IMR-90 (cell line): ENCODE results near the gene GRIA3. TPM values are rescaled to one million over a fixed set of nuclear protein-coding genes. Genes with fewer than 3 reads are reported as not detected.

Experiments
- ATAC-seq: fragments of 200-7000 bp; cut with Tn5 transposase; 2 replicates; pipeline ENCODE4 v1.9.1; 2020; ENCODE audit warnings: low read depth, mild to moderate bottlenecking, moderate library complexity
- BruUV-seq: library from RNA; stranded (reverse); fragments of 400-500 nt; replicated peaks from 2 replicates; lab custom pipeline; 2021; lab: Mats Ljungman, UMichigan
- CTCF ChIA-PET: fragments of 300-600 bp; formaldehyde crosslinking; extraction: SDS; loops from one replicate; lab custom pipeline; 2021; ENCODE audit warnings: antibody characterized with exemption; lab: Yijun Ruan, JAX
- POLR2A ChIA-PET: fragments of 300-600 bp; sonication (Branson Sonifier 250); formaldehyde crosslinking; loops from one replicate; lab custom pipeline; 2022; ENCODE audit warnings: antibody characterized with exemption; ENCODE audit not compliant: unreplicated experiment; lab: Charles Lee
- DNase-seq: peaks from one replicate; pipeline ENCODE4 v3.0.0; 2013
- H2AFZ ChIP-seq: replicated peaks from 2 replicates; pipeline ENCODE3; 2013; ENCODE audit warnings: low read length, mild to moderate bottlenecking; ENCODE audit not compliant: poor library complexity
- H2AK5ac ChIP-seq: 2 replicates; pipeline ENCODE4 v1.6.1; 2013; ENCODE audit warnings: low read depth, low read length, inconsistent platforms
- H2AK9ac ChIP-seq: replicated peaks from 2 replicates; pipeline ENCODE3; 2013; ENCODE audit warnings: mild to moderate bottlenecking, low read depth, low read length, moderate library complexity; ENCODE audit not compliant: poor library complexity
- H2BK120ac ChIP-seq: 2 replicates; pipeline ENCODE4 v1.6.1; 2013; ENCODE audit warnings: low read depth, low read length, inconsistent platforms
- H2BK15ac ChIP-seq: 3 replicates; pipeline ENCODE4 v1.6.1; 2013; ENCODE audit warnings: low read depth, low read length, inconsistent platforms
- H2BK20ac ChIP-seq: 2 replicates; pipeline ENCODE4 v1.6.1; 2013; ENCODE audit warnings: low read depth, mild to moderate bottlenecking, inconsistent platforms, low read length, moderate library complexity
- H2BK5ac ChIP-seq: 2 replicates; pipeline ENCODE4 v1.6.1; 2013; ENCODE audit warnings: mild to moderate bottlenecking, low read depth, low read length, inconsistent platforms; ENCODE audit not compliant: poor library complexity, severe bottlenecking
- H3K14ac ChIP-seq: replicated peaks from 2 replicates; pipeline ENCODE4 v1.6.1; 2013; ENCODE audit warnings: low read depth, low read length, inconsistent platforms
- H3K18ac ChIP-seq: 2 replicates; pipeline ENCODE4 v1.6.1; 2013; ENCODE audit warnings: low read depth, low read length, control low read depth
- H3K23ac ChIP-seq: 2 replicates; pipeline ENCODE4 v1.6.1; 2013; ENCODE audit warnings: low read depth, low read length, inconsistent platforms
- H3K27ac ChIP-seq: 2 replicates; pipeline ENCODE4 v1.5.1; 2013; ENCODE audit warnings: mild to moderate bottlenecking, control low read depth, low read length; ENCODE audit not compliant: insufficient read depth
- H3K27me3 ChIP-seq: 2 replicates; pipeline ENCODE4 v1.6.1; 2013; ENCODE audit warnings: low read length; ENCODE audit not compliant: control insufficient read depth, insufficient read depth
- H3K36me3 ChIP-seq: 2 replicates; pipeline ENCODE4 v1.6.1; 2013; ENCODE audit warnings: low read length, mixed read lengths; ENCODE audit not compliant: control insufficient read depth, insufficient read depth
- H3K4ac ChIP-seq: 2 replicates; pipeline ENCODE4 v1.6.1; 2013; ENCODE audit warnings: low read depth, low read length, inconsistent platforms
- H3K4me1 ChIP-seq: 2 replicates; pipeline ENCODE4 v1.6.1; 2013; ENCODE audit warnings: low read length, mixed read lengths; ENCODE audit not compliant: control insufficient read depth, insufficient read depth
- H3K4me2 ChIP-seq: 2 replicates; pipeline ENCODE4 v1.6.1; 2013; ENCODE audit warnings: low read depth, mild to moderate bottlenecking, control low read depth, low read length, moderate library complexity
- H3K4me3 ChIP-seq: 2 replicates; pipeline ENCODE4 v1.5.1; 2013; ENCODE audit warnings: low read depth, mild to moderate bottlenecking, control low read depth, low read length, moderate library complexity; ENCODE audit not compliant: insufficient read depth
- H3K56ac ChIP-seq: 2 replicates; pipeline ENCODE4 v1.6.1; 2013; ENCODE audit warnings: low read length, inconsistent platforms; ENCODE audit not compliant: insufficient read depth; ENCODE audit errors: extremely low read depth
- H3K79me1 ChIP-seq, 2 experiments: 2 replicates each; pipeline ENCODE4 v1.6.1; 2013; ENCODE audit warnings: low read length in 2 of 2, inconsistent platforms in 1 of 2, low read depth in 1 of 2
- H3K9ac ChIP-seq: 2 replicates; pipeline ENCODE4 v1.6.1; 2013; ENCODE audit warnings: low read depth, low read length, control low read depth
- H3K9me1 ChIP-seq: 2 replicates; pipeline ENCODE4 v1.6.1; 2013; ENCODE audit warnings: low read length, inconsistent platforms; ENCODE audit not compliant: insufficient read depth
- H3K9me3 ChIP-seq: 2 replicates; pipeline ENCODE4 v1.6.1; 2013; ENCODE audit warnings: low read length; ENCODE audit not compliant: control insufficient read depth, insufficient read depth
- H4K20me1 ChIP-seq: 2 replicates; pipeline ENCODE4 v1.6.1; 2013; ENCODE audit warnings: low read length, inconsistent platforms; ENCODE audit not compliant: insufficient read depth
- H4K5ac ChIP-seq: 2 replicates; pipeline ENCODE4 v1.6.1; 2013; ENCODE audit warnings: mild to moderate bottlenecking, low read depth, low read length, control low read depth
- H4K8ac ChIP-seq, 2 experiments: 2 replicates each; pipeline ENCODE4 v1.6.1; 2013; ENCODE audit warnings: low read depth in 2 of 2, low read length in 2 of 2, control low read depth in 1 of 2, inconsistent platforms in 1 of 2
- H4K91ac ChIP-seq: 2 replicates; pipeline ENCODE4 v1.6.1; 2013; ENCODE audit warnings: low read depth, low read length, inconsistent platforms; ENCODE audit not compliant: insufficient read depth
- BHLHE40 ChIP-seq: fragments of 150-350 bp; IDR thresholded peaks from 2 replicates; pipeline ENCODE4 v1.6.1; 2016; ENCODE audit warnings: mild to moderate bottlenecking, low read depth, low read length
- CEBPB ChIP-seq: IDR thresholded peaks from 2 replicates; pipeline ENCODE4 v1.6.1; 2012; ENCODE audit warnings: low read depth, low read length, improper control_type of control experiment
- CHD1 ChIP-seq: IDR thresholded peaks from 2 replicates; pipeline ENCODE4 v1.6.1; 2012; ENCODE audit warnings: low read depth, low read length, improper control_type of control experiment
- CTCF ChIP-seq: conservative IDR thresholded peaks from 2 replicates; pipeline ENCODE4 v1.5.1; 2012; ENCODE audit warnings: mild to moderate bottlenecking, low read depth, low read length, improper control_type of control experiment
- ELK1 ChIP-seq: fragments of 150-350 bp; IDR thresholded peaks from 2 replicates; pipeline ENCODE4 v1.6.1; 2016; ENCODE audit warnings: low read depth, mild to moderate bottlenecking, low read length, moderate library complexity, borderline replicate concordance
- FOS ChIP-seq: fragments of 150-350 bp; IDR thresholded peaks from 2 replicates; pipeline ENCODE4 v1.6.1; 2016; ENCODE audit warnings: low read depth, low read length
- MAFK ChIP-seq: IDR thresholded peaks from 2 replicates; pipeline ENCODE4 v1.6.1; 2012; ENCODE audit warnings: low read depth, low read length, improper control_type of control experiment
- MAZ ChIP-seq: IDR thresholded peaks from 2 replicates; pipeline ENCODE4 v1.6.1; 2012; ENCODE audit warnings: low read depth, mild to moderate bottlenecking, low read length, improper control_type of control experiment, moderate library complexity, borderline replicate concordance
- MXI1 ChIP-seq: IDR thresholded peaks from 2 replicates; pipeline ENCODE4 v1.6.1; 2012; ENCODE audit warnings: low read depth, mild to moderate bottlenecking, low read length, moderate library complexity, borderline replicate concordance
- NFE2L2 ChIP-seq: fragments of 150-350 bp; IDR thresholded peaks from 2 replicates; pipeline ENCODE4 v1.6.1; 2016; ENCODE audit warnings: low read depth, mild to moderate bottlenecking, low read length
- POLR2A ChIP-seq: IDR thresholded peaks from 2 replicates; pipeline ENCODE4 v1.6.1; 2012; ENCODE audit warnings: mild to moderate bottlenecking, low read depth, low read length
- RAD21 ChIP-seq: IDR thresholded peaks from 2 replicates; pipeline ENCODE4 v1.6.1; 2012; ENCODE audit warnings: low read length, improper control_type of control experiment
- RCOR1 ChIP-seq: IDR thresholded peaks from 2 replicates; pipeline ENCODE4 v1.6.1; 2012; ENCODE audit warnings: mild to moderate bottlenecking, low read length, improper control_type of control experiment; ENCODE audit not compliant: insufficient replicate concordance
- RFX5 ChIP-seq: IDR thresholded peaks from 2 replicates; pipeline ENCODE4 v1.8.0; 2012; ENCODE audit warnings: low read depth, mild to moderate bottlenecking, low read length, moderate library complexity
- USF2 ChIP-seq: fragments of 150-350 bp; IDR thresholded peaks from 2 replicates; pipeline ENCODE4 v1.6.1; 2017; ENCODE audit warnings: mild to moderate bottlenecking, antibody characterized with exemption, low read length, low read depth
- WGBS, 2 experiments: methylation state at CpG; one replicate each; pipeline versions ENCODE4 v1.1.5 to v1.1.7; 2013; ENCODE audit warnings: missing lambda C conversion rate in 2 of 2; ENCODE audit not compliant: insufficient read length in 1 of 2; ENCODE audit errors: extremely low coverage in 2 of 2; 5-methylcytosine and 5-hydroxymethylcytosine counted together
- dilution Hi-C: fragments of 300-500 bp; cut with HindIII; formaldehyde crosslinking; loops from one replicate; pipeline ENCODE4 v1.14.3; 2018; ENCODE audit warnings: low sequenced_read_pairs; ENCODE audit not compliant: unreplicated experiment
- in situ Hi-C: fragments of 300-500 bp; cut with MboI; formaldehyde crosslinking; loops from 3 replicates; pipeline ENCODE4 v1.14.3; 2019; ENCODE audit warnings: low sequenced_read_pairs, inconsistent platforms, mixed read lengths
- intact Hi-C: fragments of 100-400 bp; cut with micrococcal nuclease; formaldehyde crosslinking; loops from 2 replicates; pipeline ENCODE4 v1.10.0; 2022
- polyA plus RNA-seq, 3 experiments: library from polyadenylated mRNA; depleted of rRNA; stranded (reverse); fragments of >200 nt; gene quantifications; 2 replicates each; pipeline ENCODE4 v1.2.3, GENCODE V29; 2012; ENCODE audit warnings: low replicate concordance in 1 of 3
- total RNA-seq: library from RNA; depleted of rRNA; stranded (reverse); fragments of >200 nt; gene quantifications from 2 replicates; pipeline ENCODE4 v1.2.3, GENCODE V29; 2012

Gene GRIA3
- total and polyA plus RNA-seq, 2 of the 4 experiments (the other 2 are of a cell fraction) = not detected

GRCh38 chrX:123282241-123282640 lies 98.2 kb downstream of the GRIA3 start:
- no TSS peak for BruUV-seq
- no peak for DNase-seq
- intact Hi-C loops = no loop called here
- no peak overlapping the region for H3K18ac ChIP-seq
- no peak overlapping the region for H3K27ac ChIP-seq
- H3K9me3 ChIP-seq = no peaks in the 10 kb centered on the region
- no peak overlapping the region for H2AK5ac ChIP-seq
- H3K36me3 ChIP-seq = no peaks in the 10 kb centered on the region
- no peak for TF ChIP-seq CHD1
- TF ChIP-seq BHLHE40 = no peak
- TF ChIP-seq RFX5 = no peak
- TF ChIP-seq ELK1 = no peak
- no peak for TF ChIP-seq MAFK
- no peak for TF ChIP-seq RCOR1
- no peak for TF ChIP-seq CTCF
- no peak for TF ChIP-seq CEBPB
- no peak for TF ChIP-seq USF2
- TF ChIP-seq MXI1 = no peak
- no peak for TF ChIP-seq MAZ
- TF ChIP-seq FOS = no peak
- TF ChIP-seq RAD21 = no peak
- TF ChIP-seq NFE2L2 = no peak
- TF ChIP-seq POLR2A = no peak
- in situ Hi-C loops = no loop called here
- H3K79me1 ChIP-seq = no peaks in the 10 kb centered on the region
- CTCF ChIA-PET = no interaction called here
- no peak overlapping the region for H2AFZ ChIP-seq
- H2BK120ac ChIP-seq = no peak overlapping the region
- H3K4me1 ChIP-seq = no peaks in the 10 kb centered on the region
- no peak overlapping the region for H2BK5ac ChIP-seq
- no peak overlapping the region for H2BK20ac ChIP-seq
- H3K4me2 ChIP-seq = no peak overlapping the region
- H3K27me3 ChIP-seq = no peaks in the 10 kb centered on the region
- no peaks in the 10 kb centered on the region for H3K9me1 ChIP-seq
- H3K23ac ChIP-seq = no peak overlapping the region
- H3K14ac ChIP-seq = no peak overlapping the region
- no peak for ATAC-seq
- H3K4me3 ChIP-seq = no peak overlapping the region
- H4K8ac ChIP-seq = no peak overlapping the region
- H2BK15ac ChIP-seq = no peak overlapping the region
- H3K4ac ChIP-seq = no peak overlapping the region
- H4K20me1 ChIP-seq = no peaks in the 10 kb centered on the region
- no peak overlapping the region for H3K9ac ChIP-seq
- dilution Hi-C loops = no loop called here
- no peak overlapping the region for H2AK9ac ChIP-seq
- POLR2A ChIA-PET = no interaction called here
- WGBS, 2 experiments = 80% methylated on average over 1 of the region's 5 CpGs; no CpG with 5 or more reads in 1 of the 2 experiments
- H4K91ac ChIP-seq = no peak overlapping the region
- no peak overlapping the region for H3K56ac ChIP-seq
- H4K5ac ChIP-seq = no peak overlapping the region
